ENCODE measurements around the gene CERS6.

DNA sequence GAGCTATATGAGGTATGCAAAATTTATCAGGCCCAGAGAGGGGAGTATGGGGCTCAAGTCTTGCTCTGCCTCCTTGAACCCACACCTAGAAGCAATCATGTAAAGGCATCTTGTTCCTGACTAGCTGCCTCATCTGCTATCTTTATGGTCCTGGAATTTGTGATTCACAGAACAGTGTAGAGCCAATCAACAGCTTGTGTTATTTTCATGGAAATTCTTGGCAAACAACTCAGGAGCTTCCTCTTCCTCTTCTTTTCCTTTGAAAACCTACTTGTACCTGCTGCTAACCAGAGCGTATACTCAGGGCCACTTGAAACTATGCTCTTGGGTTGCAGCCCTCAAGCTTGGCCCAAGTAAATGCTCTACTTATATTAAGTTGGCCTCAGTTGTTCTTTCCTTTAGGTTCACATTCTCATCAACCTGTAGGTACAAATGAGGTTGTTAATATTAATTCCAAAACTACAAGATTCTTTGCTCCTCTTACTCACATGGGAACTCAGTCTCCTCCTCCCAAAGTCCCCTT, 342.9 kb downstream of the CERS6 start:
- TF ChIP-seq HDGF (IDR thresholded peaks at IDR 0.05; ENCODE audit: borderline replicate concordance) (no peak), SP1 (IDR thresholded peaks at IDR 0.05) (no peak), LEF1 (IDR thresholded peaks at IDR 0.05; ENCODE audit: borderline replicate concordance) (no peak), FOXK2 (IDR thresholded peaks at IDR 0.05) (no peak), ARNT (IDR thresholded peaks at IDR 0.05) (no peak), ZNF384 (IDR thresholded peaks at IDR 0.05) (no peak), TARDBP (IDR thresholded peaks at IDR 0.05) (no peak), BHLHE40 (IDR thresholded peaks at IDR 0.05; ENCODE audit: borderline replicate concordance) (no peak)

Measured in HEK293T (cell line).